Neural progenitor cell (in vitro differentiated cells): Measurements from ENCODE around the gene LGR5.

Source experiments
- CTCF ChIP-seq: fragments of 200-600 bp; sonication (generic); IDR thresholded peaks from 2 replicates; pipeline ENCODE4 v1.5.1; 2017; ENCODE audit warnings: antibody characterized with exemption, mild to moderate bottlenecking
- EZH2 ChIP-seq: fragments of 200-600 bp; sonication (generic); IDR thresholded peaks from 2 replicates; pipeline ENCODE4 v1.6.1; 2017; ENCODE audit warnings: antibody characterized with exemption, mild to moderate bottlenecking, moderate library complexity
- EZH2phosphoT487 ChIP-seq: fragments of 200-600 bp; sonication (generic); IDR thresholded peaks from 2 replicates; pipeline ENCODE4 v1.6.1; 2017; ENCODE audit warnings: antibody characterized with exemption

GRCh38 chr12:71397433-71397954 is 42.1 kb upstream of the LGR5 start:
- TF ChIP-seq CTCF (no peak), EZH2phosphoT487 (no peak), EZH2 (no peak)
